Bronchial epithelial cell (primary cell): Measurements from ENCODE around the gene PGBD5. TPM values are rescaled to one million over a fixed set of nuclear protein-coding genes. Genes with fewer than 3 reads are reported as not detected.

Source experiments
- DNase-seq: peaks from one replicate; pipeline ENCODE4 v3.0.0-alpha.2; 2010; ENCODE audit warnings: low read depth
- FAIRE-seq: peaks from 2 replicates; lab custom pipeline; 2011; peaks lifted over from hg19 to GRCh38; lab: Jason Lieb, UNC
- H3K27me3 ChIP-seq: 2 replicates; pipeline ENCODE4 v1.5.1; 2011; ENCODE audit warnings: low read length; ENCODE audit not compliant: control insufficient read depth, insufficient read depth
- H3K36me3 ChIP-seq: 2 replicates; pipeline ENCODE4 v1.5.1; 2011; ENCODE audit warnings: low read length; ENCODE audit not compliant: control insufficient read depth, insufficient read depth
- H3K4me3 ChIP-seq: 2 replicates; pipeline ENCODE4 v1.5.1; 2011; ENCODE audit warnings: mild to moderate bottlenecking, low read depth, low read length, control low read depth
- total RNA-seq: library from RNA; depleted of rRNA; stranded (reverse); fragments of >200 nt; gene quantifications from 2 replicates; pipeline ENCODE4 v1.2.1, GENCODE V29; 2014
- TF ChIP-seq, protein P1 (sequence below): IDR thresholded peaks from 2 replicates; pipeline ENCODE4 v1.5.1; 2011; ENCODE audit warnings: mild to moderate bottlenecking, moderate library complexity, low read length, control low read depth, inconsistent platforms; ENCODE audit not compliant: insufficient read depth, severe bottlenecking

Gene PGBD5
- total RNA-seq, 1 donor from 2014 or later = under 0.01 TPM

DNA sequence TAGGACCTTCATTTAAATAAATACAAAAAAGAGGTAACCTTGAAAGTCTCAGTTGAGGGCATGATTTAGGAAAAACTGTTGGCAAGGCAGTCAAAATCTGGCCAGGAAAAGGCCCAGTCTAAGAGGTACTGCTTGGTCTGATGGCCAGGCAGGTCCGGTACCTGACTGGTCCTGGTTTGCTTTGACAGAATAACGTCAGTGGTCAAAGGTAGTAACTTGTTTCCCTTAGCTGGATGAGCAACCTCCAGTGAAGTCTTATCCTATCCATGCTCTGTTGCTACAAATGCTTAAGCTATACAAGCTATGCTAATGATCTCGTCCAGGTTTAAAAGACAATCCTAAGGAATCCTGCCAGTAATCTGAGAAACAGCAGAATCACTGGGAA is 85.0 kb downstream of the PGBD5 start:
- no peaks in the 10 kb centered on the region for H3K27me3 ChIP-seq
- H3K4me3 ChIP-seq = no peak overlapping the region
- no peak for FAIRE-seq
- TF ChIP-seq, protein P1, sequence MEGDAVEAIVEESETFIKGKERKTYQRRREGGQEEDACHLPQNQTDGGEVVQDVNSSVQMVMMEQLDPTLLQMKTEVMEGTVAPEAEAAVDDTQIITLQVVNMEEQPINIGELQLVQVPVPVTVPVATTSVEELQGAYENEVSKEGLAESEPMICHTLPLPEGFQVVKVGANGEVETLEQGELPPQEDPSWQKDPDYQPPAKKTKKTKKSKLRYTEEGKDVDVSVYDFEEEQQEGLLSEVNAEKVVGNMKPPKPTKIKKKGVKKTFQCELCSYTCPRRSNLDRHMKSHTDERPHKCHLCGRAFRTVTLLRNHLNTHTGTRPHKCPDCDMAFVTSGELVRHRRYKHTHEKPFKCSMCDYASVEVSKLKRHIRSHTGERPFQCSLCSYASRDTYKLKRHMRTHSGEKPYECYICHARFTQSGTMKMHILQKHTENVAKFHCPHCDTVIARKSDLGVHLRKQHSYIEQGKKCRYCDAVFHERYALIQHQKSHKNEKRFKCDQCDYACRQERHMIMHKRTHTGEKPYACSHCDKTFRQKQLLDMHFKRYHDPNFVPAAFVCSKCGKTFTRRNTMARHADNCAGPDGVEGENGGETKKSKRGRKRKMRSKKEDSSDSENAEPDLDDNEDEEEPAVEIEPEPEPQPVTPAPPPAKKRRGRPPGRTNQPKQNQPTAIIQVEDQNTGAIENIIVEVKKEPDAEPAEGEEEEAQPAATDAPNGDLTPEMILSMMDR = no peak
- no peaks in the 10 kb centered on the region for H3K36me3 ChIP-seq
- no peak for DNase-seq

DNA sequence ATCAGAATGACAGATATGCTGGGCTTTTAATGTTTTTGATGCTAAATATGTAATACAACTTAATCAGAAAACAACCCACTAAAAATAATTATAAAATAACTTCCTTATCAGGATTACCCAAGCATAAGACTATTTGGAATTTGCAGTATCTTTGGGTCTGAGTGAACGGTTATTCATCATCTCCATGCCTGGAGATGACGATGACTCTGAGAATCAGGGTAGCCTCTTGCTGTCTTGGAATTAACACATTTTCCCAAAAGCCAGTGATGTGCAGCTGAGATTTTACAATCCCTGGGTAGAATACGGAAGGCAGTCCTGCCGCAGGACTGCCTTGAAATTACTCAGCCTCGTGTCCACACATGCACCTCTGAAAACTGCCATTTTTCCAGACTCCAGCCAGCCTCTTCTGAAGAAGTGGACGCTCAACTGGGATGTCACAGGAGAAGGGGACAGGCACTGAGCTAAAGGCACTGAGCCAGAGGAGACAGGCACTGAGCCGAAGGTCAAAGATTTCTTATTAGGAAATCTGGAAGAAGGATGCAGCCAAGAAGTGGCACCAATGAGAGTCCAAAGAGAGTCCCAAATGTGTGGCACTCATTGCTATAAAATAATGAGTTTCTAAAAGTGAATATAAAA is 85.5 kb downstream of the PGBD5 start:
- H3K27me3 ChIP-seq = no peaks in the 10 kb centered on the region
- FAIRE-seq = no peak
- no peak for DNase-seq
- TF ChIP-seq, protein P1 = no peak
- H3K36me3 ChIP-seq = no peaks in the 10 kb centered on the region
- no peak overlapping the region for H3K4me3 ChIP-seq

DNA sequence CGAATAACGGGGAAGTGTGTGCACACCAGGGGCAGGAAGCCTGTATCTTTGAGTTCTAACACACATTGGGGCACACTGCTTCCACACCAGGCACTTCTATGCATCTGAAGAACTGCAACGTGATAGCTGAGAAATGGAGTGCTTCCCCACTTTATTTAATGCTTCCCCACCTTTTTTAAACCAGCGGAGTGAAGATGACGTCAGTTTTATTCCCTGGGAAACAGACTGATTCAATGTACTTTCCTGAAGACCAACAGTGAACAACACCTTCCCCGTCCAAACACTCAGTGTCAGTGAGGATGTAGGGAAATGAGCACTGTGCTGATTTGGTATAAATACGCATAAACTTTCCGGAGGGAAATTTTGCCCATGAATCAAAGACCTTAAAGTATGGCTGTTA is 87.1 kb downstream of the PGBD5 start:
- no peak for FAIRE-seq

DNA sequence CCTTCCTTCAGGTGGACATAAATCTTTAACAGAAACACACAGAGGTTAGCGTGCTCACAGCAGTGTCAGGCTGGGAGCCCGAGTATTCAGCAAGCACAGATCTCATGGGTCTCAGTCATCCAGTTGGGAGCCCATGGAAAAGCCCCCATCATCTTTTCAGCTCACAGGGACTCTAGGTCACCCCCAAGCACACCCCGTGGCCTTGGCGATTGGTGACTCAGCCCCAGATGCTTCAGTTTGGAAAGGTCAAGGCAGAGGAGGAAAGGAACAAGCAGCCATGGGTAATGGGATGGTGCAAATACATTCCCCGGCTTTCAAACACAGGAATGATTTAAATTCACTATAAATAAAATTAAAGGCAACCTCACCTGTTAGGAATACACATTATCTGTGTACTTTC is 88.9 kb downstream of the PGBD5 start:
- Histone ChIP-seq H3K27me3 (no peaks in the 10 kb centered on the region), H3K4me3 (no peak overlapping the region), H3K36me3 (no peaks in the 10 kb centered on the region)
- TF ChIP-seq, protein P1 = no peak
- DNase-seq (no peak), FAIRE-seq (no peak)

More for the DNA sequence above, 87.1 kb downstream of the PGBD5 start:
- no peak for DNase-seq
- Histone ChIP-seq H3K36me3 (no peaks in the 10 kb centered on the region), H3K27me3 (no peaks in the 10 kb centered on the region), H3K4me3 (no peak overlapping the region)
- TF ChIP-seq, protein P1 = no peak

DNA sequence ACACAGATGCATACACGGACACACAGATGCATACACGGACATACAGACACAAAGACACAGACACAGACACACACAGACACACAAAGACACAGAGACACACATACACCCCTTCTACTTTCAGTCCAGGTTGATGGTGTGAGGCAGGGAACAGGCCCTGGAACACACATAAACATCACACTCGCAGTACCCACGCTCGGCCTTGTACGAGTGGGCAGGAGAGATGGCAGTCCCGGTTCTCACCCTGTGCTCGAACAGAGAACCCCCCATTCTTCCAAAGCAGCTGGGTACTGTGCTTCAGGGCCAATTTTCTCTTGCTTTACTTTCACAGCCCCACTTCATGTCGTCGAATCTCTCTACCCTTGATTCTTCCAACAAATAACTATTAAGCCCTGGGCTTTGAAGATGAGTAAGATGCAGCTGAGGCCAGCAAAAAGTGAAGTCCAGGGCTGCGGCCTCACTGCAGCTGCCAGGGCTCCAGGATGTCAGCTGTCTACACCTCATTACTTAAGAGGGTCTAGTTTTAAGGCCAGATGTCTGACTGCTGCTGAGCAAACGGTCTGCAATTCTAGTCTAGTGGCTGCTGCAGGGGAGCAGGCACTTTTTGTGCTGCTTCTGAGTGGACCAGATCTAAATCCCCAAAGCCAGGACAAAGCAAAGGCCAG is 90.1 kb downstream of the PGBD5 start:
- Histone ChIP-seq H3K27me3 (no peaks in the 10 kb centered on the region), H3K36me3 (no peaks in the 10 kb centered on the region), H3K4me3 (no peak overlapping the region)
- TF ChIP-seq, protein P1 = no peak
- no peak for DNase-seq
- FAIRE-seq = no peak

DNA sequence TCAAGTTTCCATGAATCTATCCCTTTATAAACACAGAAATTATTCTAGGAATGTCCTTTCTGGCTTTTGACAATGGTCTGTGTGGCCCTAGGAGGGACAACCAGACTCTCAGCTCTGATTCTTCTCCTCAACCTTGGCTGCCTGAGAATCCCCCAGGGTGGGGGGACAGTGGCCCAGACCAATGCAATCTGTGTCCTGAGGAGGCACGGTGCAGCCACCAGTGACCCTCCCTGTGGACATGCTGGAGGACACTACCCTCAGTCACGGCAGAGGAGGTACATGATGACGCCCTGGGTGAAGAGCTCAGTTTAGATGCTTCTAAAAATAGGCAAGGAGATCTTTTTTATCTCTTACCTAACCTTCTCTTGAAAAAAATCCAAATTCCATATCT is 91.7 kb downstream of the PGBD5 start:
- Histone ChIP-seq H3K36me3 (no peaks in the 10 kb centered on the region), H3K4me3 (no peak overlapping the region), H3K27me3 (no peaks in the 10 kb centered on the region)
- DNase-seq = no peak
- FAIRE-seq = no peak
- TF ChIP-seq, protein P1 = no peak
